ENCODE measurements around the gene CLRN3.

DNA sequence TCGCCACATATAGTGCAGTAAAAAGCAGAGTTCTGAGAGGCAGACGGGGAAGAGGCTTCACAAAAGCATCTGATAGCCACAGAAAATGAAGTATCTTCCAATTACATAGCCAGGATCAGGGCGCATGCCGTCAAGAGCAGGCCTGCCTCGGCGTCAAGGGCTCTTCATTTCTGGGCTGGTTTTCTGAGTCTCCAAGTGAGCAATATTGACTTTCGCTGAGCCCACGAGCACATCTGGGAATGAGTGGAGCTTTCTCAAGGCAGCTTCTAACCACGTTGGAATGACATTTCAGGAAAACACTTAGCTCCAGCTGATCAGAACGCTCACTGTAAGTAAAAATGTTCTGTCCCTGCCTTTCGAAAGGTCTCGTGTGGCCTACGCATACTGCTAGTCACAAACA is 51.9 kb downstream of the CLRN3 start:
- TF ChIP-seq, protein P1, sequence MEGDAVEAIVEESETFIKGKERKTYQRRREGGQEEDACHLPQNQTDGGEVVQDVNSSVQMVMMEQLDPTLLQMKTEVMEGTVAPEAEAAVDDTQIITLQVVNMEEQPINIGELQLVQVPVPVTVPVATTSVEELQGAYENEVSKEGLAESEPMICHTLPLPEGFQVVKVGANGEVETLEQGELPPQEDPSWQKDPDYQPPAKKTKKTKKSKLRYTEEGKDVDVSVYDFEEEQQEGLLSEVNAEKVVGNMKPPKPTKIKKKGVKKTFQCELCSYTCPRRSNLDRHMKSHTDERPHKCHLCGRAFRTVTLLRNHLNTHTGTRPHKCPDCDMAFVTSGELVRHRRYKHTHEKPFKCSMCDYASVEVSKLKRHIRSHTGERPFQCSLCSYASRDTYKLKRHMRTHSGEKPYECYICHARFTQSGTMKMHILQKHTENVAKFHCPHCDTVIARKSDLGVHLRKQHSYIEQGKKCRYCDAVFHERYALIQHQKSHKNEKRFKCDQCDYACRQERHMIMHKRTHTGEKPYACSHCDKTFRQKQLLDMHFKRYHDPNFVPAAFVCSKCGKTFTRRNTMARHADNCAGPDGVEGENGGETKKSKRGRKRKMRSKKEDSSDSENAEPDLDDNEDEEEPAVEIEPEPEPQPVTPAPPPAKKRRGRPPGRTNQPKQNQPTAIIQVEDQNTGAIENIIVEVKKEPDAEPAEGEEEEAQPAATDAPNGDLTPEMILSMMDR (IDR thresholded peaks at IDR 0.05) = no peak
- TF ChIP-seq EZH2 (IDR thresholded peaks at IDR 0.05; ENCODE audit: borderline replicate concordance, insufficient read depth, low read depth, low read length, poor library complexity, severe bottlenecking) = no peak

Data from B cell (primary cell).